Measurements from ENCODE around the gene TBXAS1. TPM values are rescaled to one million over a fixed set of nuclear protein-coding genes. Genes with fewer than 3 reads are reported as not detected.

Gene TBXAS1
- total and polyA plus RNA-seq, 2 donors (not counting 3 experiments of a cell fraction or from before 2014, with no cell fraction given), result 2.1 to 4.3 TPM

GRCh38 chr7:140056431-140057142 lies 227.5 kb downstream of the TBXAS1 start:
- H3K9me1 ChIP-seq (replicated peaks; ENCODE audit: control insufficient read depth, extremely low read depth, insufficient read depth, low read length), result no peaks in the 10 kb centered on the region
- H4K20me1 ChIP-seq (replicated peaks; ENCODE audit: control insufficient read depth, extremely low read depth, insufficient read depth, low read length), result no peaks in the 10 kb centered on the region
- H3K4me1 ChIP-seq (ENCODE audit: control insufficient read depth, extremely low read depth, insufficient read depth, low read length), result peaks cover 28% of the 10 kb centered on the region
- H3K36me3 ChIP-seq (ENCODE audit: control insufficient read depth in 2 of 2, extremely low read depth in 1 of 2, insufficient read depth in 2 of 2, low read length in 2 of 2), result peaks cover 10 to 13% of the 10 kb centered on the region in 2 experiments
- no peaks in the 10 kb centered on the region for H3K27me3 ChIP-seq (ENCODE audit: control insufficient read depth in 2 of 2, insufficient read depth in 2 of 2, low read length in 2 of 2)
- no peak overlapping the region for H3K4me3 ChIP-seq (replicated peaks in 1 of 3; ENCODE audit: insufficient read depth in 1 of 3, low read depth in 1 of 3, low read length in 3 of 3)
- dilution Hi-C loops (cut with MboI; ENCODE audit: extremely low pct_ligation_motif_present, low sequenced_read_pairs) (no loop called here), intact Hi-C loops (cut with micrococcal nuclease) (no loop called here)
- no peak overlapping the region for H3K27ac ChIP-seq (ENCODE audit: insufficient read depth, low read depth, low read length)
- no peak overlapping the region for H2AFZ ChIP-seq (ENCODE audit: low read depth, low read length)
- no peak overlapping the region for H3K4me2 ChIP-seq (ENCODE audit: insufficient read depth, low read length)
- peaks cover 32% of the 10 kb centered on the region for H3K79me2 ChIP-seq (ENCODE audit: control insufficient read depth, insufficient read depth, low read length)
- CTCF ChIA-PET, result interaction anchor here (10.0 kb wide), 1 partner anchor 16 kb away, joined by 66 read pairs; no protein-coding TSS in a partner anchor
- TF ChIP-seq POLR2AphosphoS5 (IDR thresholded peaks at IDR 0.05; ENCODE audit: insufficient read depth, low read depth, low read length) (no peak), MAX (IDR thresholded peaks at IDR 0.05; ENCODE audit: insufficient read depth, insufficient read length) (no peak), EZH2 (IDR thresholded peaks at IDR 0.05; ENCODE audit: borderline replicate concordance, low read depth, low read length, severe bottlenecking) (no peak), JUN (IDR thresholded peaks at IDR 0.05; ENCODE audit: borderline replicate concordance, insufficient read depth, insufficient read length, low read depth) (no peak), MYC (IDR thresholded peaks at IDR 0.05; ENCODE audit: low read depth, low read length) (no peak), POLR2A (IDR thresholded peaks at IDR 0.05; ENCODE audit: low read depth, low read length) (no peak), GATA2 (IDR thresholded peaks at IDR 0.05; ENCODE audit: insufficient read depth, insufficient read length, low read depth, low read length) (no peak), FOS (IDR thresholded peaks at IDR 0.05; ENCODE audit: borderline replicate concordance, insufficient read depth, low read length) (no peak), CTCF (IDR thresholded peaks at IDR 0.05; ENCODE audit: extremely low read depth in 1 of 2, insufficient read depth in 1 of 2, low read depth in 1 of 2, low read length in 2 of 2) (no peak)
- no peaks in the 10 kb centered on the region for H3K9me3 ChIP-seq (replicated peaks; ENCODE audit: control insufficient read depth, insufficient read depth, low read length)
- POLR2A ChIA-PET, result no interaction called here
- FAIRE-seq (no peak), DNase-seq (ENCODE audit: low read depth, low spot score) (no peak)
- H3K9ac ChIP-seq (replicated peaks; ENCODE audit: extremely low read depth, insufficient read depth, low read length), result no peak overlapping the region
- BruUV-seq (replicated peaks), result no TSS peak
